ENCODE data around the gene CLPTM1.
"Not testable (repeated sequence)": the region's sequence is repeated elsewhere in the genome, so short reads cannot be mapped to it uniquely, and the experiment has no call there.

CLPTM1 gene

DNA sequence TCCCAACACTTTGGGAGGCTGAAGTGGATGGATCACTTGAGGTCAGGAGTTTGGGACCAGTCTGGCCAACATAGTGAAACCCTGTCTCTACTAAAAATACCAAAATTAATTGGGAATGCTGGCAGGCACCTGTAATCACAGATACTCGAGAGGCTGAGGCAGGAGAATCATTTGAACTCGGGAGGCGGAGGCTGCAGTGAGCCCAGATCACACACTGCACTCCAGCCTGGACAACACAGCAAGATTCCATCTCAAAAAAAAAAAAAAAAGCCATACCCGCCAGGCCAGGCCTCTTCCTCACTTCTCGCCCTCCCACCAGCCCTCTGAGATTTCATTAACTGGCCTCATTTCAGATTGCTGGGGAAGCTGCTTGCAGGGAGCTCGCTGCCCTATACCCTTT lies 38.3 kb downstream of the CLPTM1 start:
- TF ChIP-seq, protein P1, sequence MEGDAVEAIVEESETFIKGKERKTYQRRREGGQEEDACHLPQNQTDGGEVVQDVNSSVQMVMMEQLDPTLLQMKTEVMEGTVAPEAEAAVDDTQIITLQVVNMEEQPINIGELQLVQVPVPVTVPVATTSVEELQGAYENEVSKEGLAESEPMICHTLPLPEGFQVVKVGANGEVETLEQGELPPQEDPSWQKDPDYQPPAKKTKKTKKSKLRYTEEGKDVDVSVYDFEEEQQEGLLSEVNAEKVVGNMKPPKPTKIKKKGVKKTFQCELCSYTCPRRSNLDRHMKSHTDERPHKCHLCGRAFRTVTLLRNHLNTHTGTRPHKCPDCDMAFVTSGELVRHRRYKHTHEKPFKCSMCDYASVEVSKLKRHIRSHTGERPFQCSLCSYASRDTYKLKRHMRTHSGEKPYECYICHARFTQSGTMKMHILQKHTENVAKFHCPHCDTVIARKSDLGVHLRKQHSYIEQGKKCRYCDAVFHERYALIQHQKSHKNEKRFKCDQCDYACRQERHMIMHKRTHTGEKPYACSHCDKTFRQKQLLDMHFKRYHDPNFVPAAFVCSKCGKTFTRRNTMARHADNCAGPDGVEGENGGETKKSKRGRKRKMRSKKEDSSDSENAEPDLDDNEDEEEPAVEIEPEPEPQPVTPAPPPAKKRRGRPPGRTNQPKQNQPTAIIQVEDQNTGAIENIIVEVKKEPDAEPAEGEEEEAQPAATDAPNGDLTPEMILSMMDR (IDR thresholded peaks at IDR 0.05; ENCODE audit: insufficient read depth, low read depth, low read length, missing control alignments), result no peak
- DNase-seq (ENCODE audit: low read depth), result no peak
- H3K4me3 ChIP-seq (ENCODE audit: low read depth, low read length), result no peak overlapping the region

DNA sequence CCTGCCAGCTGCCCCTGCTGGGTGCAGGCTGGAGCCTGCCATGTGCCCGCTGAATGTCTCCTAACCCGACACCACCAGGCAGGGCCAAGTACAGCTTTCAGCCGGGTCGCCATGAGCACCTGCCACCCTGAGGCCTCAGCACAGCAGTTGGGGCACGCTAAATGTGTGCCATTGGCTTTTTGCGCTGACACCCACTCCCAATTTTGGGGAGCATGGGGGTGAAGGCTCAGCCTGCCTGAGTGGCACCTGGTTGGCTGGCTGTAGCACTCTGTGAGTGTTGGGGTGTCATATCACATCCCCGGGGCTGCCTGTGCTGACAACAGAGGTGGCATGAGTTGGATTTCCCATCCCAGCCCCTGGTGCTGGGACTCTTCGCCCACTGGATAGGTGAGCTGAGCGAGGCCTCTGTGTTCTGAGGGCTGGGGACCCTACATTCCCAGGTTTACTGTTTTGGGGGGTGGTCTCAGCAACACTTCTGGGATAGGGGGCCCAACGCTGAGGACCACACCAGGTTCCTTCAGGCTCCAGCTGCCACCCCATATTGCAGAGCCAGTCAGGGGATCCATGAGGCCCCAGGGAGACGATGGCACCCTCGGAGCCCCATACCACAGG lies 38.9 kb downstream of the CLPTM1 start:
- DNase-seq (ENCODE audit: low read depth), result no peak
- H3K4me3 ChIP-seq (ENCODE audit: low read depth, low read length), result no peak overlapping the region
- TF ChIP-seq, protein P1 (IDR thresholded peaks at IDR 0.05; ENCODE audit: insufficient read depth, low read depth, low read length, missing control alignments), result no peak

DNA sequence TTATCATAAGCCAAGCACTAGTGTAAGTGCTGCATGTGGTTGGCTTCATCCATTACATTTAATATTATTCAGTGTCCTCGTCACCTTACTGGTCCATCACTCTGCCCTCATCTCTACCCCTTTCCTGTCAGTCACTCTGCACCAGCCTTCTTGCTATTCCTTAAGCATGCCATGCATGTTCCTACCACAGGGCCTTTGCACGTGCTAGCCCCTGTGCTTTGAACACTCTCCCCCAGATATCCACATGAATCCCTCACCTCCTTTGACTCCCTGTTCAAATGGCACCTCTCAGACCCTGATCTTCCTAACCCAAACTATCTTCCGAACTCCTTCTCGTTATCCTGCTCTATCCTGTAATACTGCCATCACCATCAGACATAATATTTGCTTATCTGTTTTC lies 42.8 kb downstream of the CLPTM1 start:
- no peak for DNase-seq (ENCODE audit: low read depth)
- TF ChIP-seq, protein P1 (IDR thresholded peaks at IDR 0.05; ENCODE audit: insufficient read depth, low read depth, low read length, missing control alignments), result no peak
- no peak overlapping the region for H3K4me3 ChIP-seq (ENCODE audit: low read depth, low read length)

DNA sequence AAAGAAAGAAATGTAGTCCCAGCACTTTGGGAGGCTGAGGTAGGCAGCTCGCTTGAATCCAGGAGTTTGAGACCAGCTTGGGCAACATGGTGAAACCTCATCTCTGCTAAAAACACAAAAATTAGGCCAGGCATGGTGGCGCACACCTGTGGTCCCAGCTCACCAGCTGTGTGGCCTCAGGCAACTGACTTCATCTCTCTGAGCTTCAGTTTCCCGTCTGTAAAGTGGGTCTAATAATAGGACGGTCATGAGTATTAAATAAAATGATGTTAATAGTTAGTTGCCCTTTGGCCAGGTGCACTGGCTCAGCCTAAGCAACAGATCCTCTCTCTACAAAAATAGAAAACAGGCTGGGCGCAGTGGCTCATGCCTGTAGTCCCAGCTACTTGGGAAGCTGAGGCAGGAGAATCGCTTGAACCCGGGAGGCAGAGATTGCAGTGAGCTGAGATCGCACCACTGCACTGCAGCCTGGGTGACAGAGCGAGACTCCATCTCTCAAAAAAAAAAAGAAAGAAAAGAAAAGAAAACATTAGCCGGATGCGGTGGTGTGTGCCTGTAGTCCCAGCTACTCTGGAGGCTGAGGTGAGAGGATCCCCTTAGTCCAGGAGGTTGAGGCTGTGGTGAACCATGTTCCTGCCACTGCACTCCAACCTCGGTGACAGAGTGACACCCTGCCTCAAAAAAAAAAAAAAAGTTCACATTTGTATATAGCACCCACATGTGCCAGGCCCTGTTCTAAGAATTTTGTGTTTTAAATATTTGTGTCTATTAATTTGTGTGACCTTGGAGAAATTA lies 44.1 kb downstream of the CLPTM1 start:
- not testable (repeated sequence) for H3K4me3 ChIP-seq (ENCODE audit: low read depth, low read length)
- peak; percentile 31 for DNase-seq (ENCODE audit: low read depth)

DNA sequence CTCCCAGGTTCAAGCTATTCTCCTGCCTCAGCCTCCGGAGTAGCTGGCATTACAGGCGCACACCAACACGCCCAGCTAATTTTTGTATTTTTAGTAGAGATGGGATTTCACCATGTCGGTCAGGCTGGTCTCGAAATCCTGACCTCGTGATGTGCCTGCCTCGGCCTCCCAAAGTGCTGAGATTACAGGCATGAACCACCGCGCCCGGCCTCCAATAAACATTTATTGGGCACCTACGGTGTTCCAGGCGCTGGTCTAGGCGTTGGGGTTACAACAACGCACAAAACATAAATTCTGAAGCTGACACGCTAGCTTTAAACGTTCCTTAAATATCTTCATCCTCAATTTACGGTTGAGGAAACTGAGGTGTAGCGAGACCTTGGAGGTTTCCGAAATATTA lies 45.5 kb downstream of the CLPTM1 start:
- not testable (repeated sequence) for DNase-seq (ENCODE audit: low read depth)
- H3K4me3 ChIP-seq (ENCODE audit: low read depth, low read length), result peak overlapping the region; percentile 43

DNA sequence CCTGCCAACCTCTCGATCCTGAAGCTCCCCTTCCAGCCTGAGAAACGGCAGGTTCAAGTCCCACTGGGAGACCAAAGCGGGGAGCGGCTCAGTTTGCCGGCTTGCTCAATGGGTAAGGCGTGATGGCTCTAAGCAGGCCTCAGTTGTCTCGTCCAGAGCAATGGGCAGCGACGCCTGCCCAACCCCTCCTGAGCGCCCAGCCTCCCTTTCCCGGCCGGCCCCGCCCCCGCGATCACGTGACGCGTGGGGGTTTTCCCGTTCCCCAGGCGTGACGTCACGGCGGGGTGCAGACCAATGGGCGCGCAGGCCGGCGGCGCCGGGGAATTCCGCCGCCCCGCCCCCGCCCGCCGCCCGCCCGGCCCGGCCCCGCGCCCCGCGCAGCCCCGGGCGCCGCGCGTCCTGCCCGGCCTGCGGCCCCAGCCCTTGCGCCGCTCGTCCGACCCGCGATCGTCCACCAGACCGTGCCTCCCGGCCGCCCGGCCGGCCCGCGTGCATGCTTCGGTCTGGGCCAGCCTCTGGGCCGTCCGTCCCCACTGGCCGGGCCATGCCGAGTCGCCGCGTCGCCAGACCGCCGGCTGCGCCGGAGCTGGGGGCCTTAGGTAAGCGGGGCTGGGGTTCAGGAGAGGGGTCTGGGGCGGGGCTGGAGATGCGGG lies 46.0 kb downstream of the CLPTM1 start, which contains the start of gene RELB:
Gene RELB, plus strand, starts transcription at position 378 of the 653 bp plus-strand sequence. Its CDS starts 116 bp downstream, at position 494.
- TF ChIP-seq, protein P1 (IDR thresholded peaks at IDR 0.05; ENCODE audit: insufficient read depth, low read depth, low read length, missing control alignments), result no peak
- peak within 1 kb of the TSS; percentile 73 for H3K4me3 ChIP-seq (ENCODE audit: low read depth, low read length)
- DNase-seq (ENCODE audit: low read depth), result peak; percentile 94

DNA sequence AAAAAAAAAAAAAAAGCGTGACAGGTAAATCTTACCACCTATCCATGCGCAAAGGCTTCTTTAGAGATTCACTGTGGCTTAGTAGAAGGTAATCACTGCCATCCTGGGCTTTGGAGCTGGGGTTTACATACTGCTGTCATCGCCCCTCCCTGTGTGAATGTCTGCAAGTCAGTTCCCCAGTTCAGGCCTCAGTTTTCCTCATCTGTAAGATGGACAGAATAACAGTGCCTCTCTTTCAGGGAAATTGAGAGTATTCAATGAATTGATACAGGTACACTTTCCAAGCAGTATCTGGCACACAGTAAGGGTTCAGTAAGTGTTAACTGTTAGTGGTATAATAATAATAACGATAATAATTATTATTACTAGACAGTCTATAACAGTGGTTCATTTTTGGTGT lies 48.3 kb downstream of the CLPTM1 start:
- no peak for DNase-seq (ENCODE audit: low read depth)
- H3K4me3 ChIP-seq (ENCODE audit: low read depth, low read length), result no peak overlapping the region
- TF ChIP-seq, protein P1 (IDR thresholded peaks at IDR 0.05; ENCODE audit: insufficient read depth, low read depth, low read length, missing control alignments), result no peak

Data from GM12865 (cell line).